Vagina (tissue), 2 donors: ENCODE measurements around the gene LSG1.

Source experiments
- POLR2A ChIP-seq, 2 donors: fragments of 450-650 bp; IDR thresholded peaks; one replicate each; pipeline ENCODE4 v1.6.1; 2017; ENCODE audit warnings: antibody characterized with exemption in 2 of 2, mild to moderate bottlenecking in 2 of 2, moderate library complexity in 2 of 2
- POLR2AphosphoS5 ChIP-seq, 2 donors: sonication (generic); formaldehyde crosslinking; IDR thresholded peaks; one replicate each; pipeline ENCODE4 v1.9.0; 2017; ENCODE audit warnings: antibody characterized with exemption in 2 of 2, mild to moderate bottlenecking in 2 of 2, low read depth in 1 of 2; ENCODE audit not compliant: insufficient read depth in 1 of 2

DNA sequence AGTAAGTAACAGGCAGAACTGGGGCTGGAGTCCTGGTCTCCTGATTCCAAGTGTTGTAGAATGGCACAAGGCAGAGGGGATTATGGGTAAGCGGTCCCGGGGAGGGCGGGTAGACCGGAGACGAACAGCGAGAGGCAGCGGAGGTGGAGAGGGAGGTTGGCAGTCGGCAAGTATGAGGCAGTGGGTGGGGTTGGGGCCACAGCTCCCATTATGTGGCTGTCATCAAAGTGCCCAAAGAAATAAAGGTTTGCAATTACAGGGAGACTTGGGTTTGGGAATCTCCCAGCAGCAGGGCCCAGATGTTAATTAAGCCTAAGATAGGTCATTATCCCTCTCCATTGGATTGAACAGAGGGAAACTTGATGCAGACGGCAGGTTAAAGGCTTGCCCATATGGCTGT is 30.6 kb upstream of the LSG1 start:
- TF ChIP-seq POLR2AphosphoS5 (IDR thresholded peaks at IDR 0.05; ENCODE audit: insufficient read depth in 1 of 2, low read depth in 1 of 2) (no peak), POLR2A (IDR thresholded peaks at IDR 0.05) (no peak)
